IMR-90 (cell line): ENCODE measurements around the gene RPN1. TPM values are rescaled to one million over a fixed set of nuclear protein-coding genes. Genes with fewer than 3 reads are reported as not detected.
A peak's percentile ranks its signal among the peaks of the same experiment; 100 is the strongest.

Source experiments
- ATAC-seq: fragments of 200-7000 bp; cut with Tn5 transposase; 2 replicates; pipeline ENCODE4 v1.9.1; 2020; ENCODE audit warnings: low read depth, mild to moderate bottlenecking, moderate library complexity
- BruUV-seq: library from RNA; stranded (reverse); fragments of 400-500 nt; replicated peaks from 2 replicates; lab custom pipeline; 2021; lab: Mats Ljungman, UMichigan
- CTCF ChIA-PET: fragments of 300-600 bp; formaldehyde crosslinking; extraction: SDS; loops from one replicate; lab custom pipeline; 2021; ENCODE audit warnings: antibody characterized with exemption; lab: Yijun Ruan, JAX
- POLR2A ChIA-PET: fragments of 300-600 bp; sonication (Branson Sonifier 250); formaldehyde crosslinking; loops from one replicate; lab custom pipeline; 2022; ENCODE audit warnings: antibody characterized with exemption; ENCODE audit not compliant: unreplicated experiment; lab: Charles Lee
- DNase-seq: peaks from one replicate; pipeline ENCODE4 v3.0.0; 2013
- H2AFZ ChIP-seq: replicated peaks from 2 replicates; pipeline ENCODE3; 2013; ENCODE audit warnings: low read length, mild to moderate bottlenecking; ENCODE audit not compliant: poor library complexity
- H2AK5ac ChIP-seq: 2 replicates; pipeline ENCODE4 v1.6.1; 2013; ENCODE audit warnings: low read depth, low read length, inconsistent platforms
- H2AK9ac ChIP-seq: replicated peaks from 2 replicates; pipeline ENCODE3; 2013; ENCODE audit warnings: mild to moderate bottlenecking, low read depth, low read length, moderate library complexity; ENCODE audit not compliant: poor library complexity
- H2BK120ac ChIP-seq: 2 replicates; pipeline ENCODE4 v1.6.1; 2013; ENCODE audit warnings: low read depth, low read length, inconsistent platforms
- H2BK15ac ChIP-seq: 3 replicates; pipeline ENCODE4 v1.6.1; 2013; ENCODE audit warnings: low read depth, low read length, inconsistent platforms
- H2BK20ac ChIP-seq: 2 replicates; pipeline ENCODE4 v1.6.1; 2013; ENCODE audit warnings: low read depth, mild to moderate bottlenecking, inconsistent platforms, low read length, moderate library complexity
- H2BK5ac ChIP-seq: 2 replicates; pipeline ENCODE4 v1.6.1; 2013; ENCODE audit warnings: mild to moderate bottlenecking, low read depth, low read length, inconsistent platforms; ENCODE audit not compliant: poor library complexity, severe bottlenecking
- H3K14ac ChIP-seq: replicated peaks from 2 replicates; pipeline ENCODE4 v1.6.1; 2013; ENCODE audit warnings: low read depth, low read length, inconsistent platforms
- H3K18ac ChIP-seq: 2 replicates; pipeline ENCODE4 v1.6.1; 2013; ENCODE audit warnings: low read depth, low read length, control low read depth
- H3K23ac ChIP-seq: 2 replicates; pipeline ENCODE4 v1.6.1; 2013; ENCODE audit warnings: low read depth, low read length, inconsistent platforms
- H3K27ac ChIP-seq: 2 replicates; pipeline ENCODE4 v1.5.1; 2013; ENCODE audit warnings: mild to moderate bottlenecking, control low read depth, low read length; ENCODE audit not compliant: insufficient read depth
- H3K27me3 ChIP-seq: 2 replicates; pipeline ENCODE4 v1.6.1; 2013; ENCODE audit warnings: low read length; ENCODE audit not compliant: control insufficient read depth, insufficient read depth
- H3K36me3 ChIP-seq: 2 replicates; pipeline ENCODE4 v1.6.1; 2013; ENCODE audit warnings: low read length, mixed read lengths; ENCODE audit not compliant: control insufficient read depth, insufficient read depth
- H3K4ac ChIP-seq: 2 replicates; pipeline ENCODE4 v1.6.1; 2013; ENCODE audit warnings: low read depth, low read length, inconsistent platforms
- H3K4me1 ChIP-seq: 2 replicates; pipeline ENCODE4 v1.6.1; 2013; ENCODE audit warnings: low read length, mixed read lengths; ENCODE audit not compliant: control insufficient read depth, insufficient read depth
- H3K4me2 ChIP-seq: 2 replicates; pipeline ENCODE4 v1.6.1; 2013; ENCODE audit warnings: low read depth, mild to moderate bottlenecking, control low read depth, low read length, moderate library complexity
- H3K4me3 ChIP-seq: 2 replicates; pipeline ENCODE4 v1.5.1; 2013; ENCODE audit warnings: low read depth, mild to moderate bottlenecking, control low read depth, low read length, moderate library complexity; ENCODE audit not compliant: insufficient read depth
- H3K56ac ChIP-seq: 2 replicates; pipeline ENCODE4 v1.6.1; 2013; ENCODE audit warnings: low read length, inconsistent platforms; ENCODE audit not compliant: insufficient read depth; ENCODE audit errors: extremely low read depth
- H3K79me1 ChIP-seq, 2 experiments: 2 replicates each; pipeline ENCODE4 v1.6.1; 2013; ENCODE audit warnings: low read length in 2 of 2, inconsistent platforms in 1 of 2, low read depth in 1 of 2
- H3K9ac ChIP-seq: 2 replicates; pipeline ENCODE4 v1.6.1; 2013; ENCODE audit warnings: low read depth, low read length, control low read depth
- H3K9me1 ChIP-seq: 2 replicates; pipeline ENCODE4 v1.6.1; 2013; ENCODE audit warnings: low read length, inconsistent platforms; ENCODE audit not compliant: insufficient read depth
- H3K9me3 ChIP-seq: 2 replicates; pipeline ENCODE4 v1.6.1; 2013; ENCODE audit warnings: low read length; ENCODE audit not compliant: control insufficient read depth, insufficient read depth
- H4K20me1 ChIP-seq: 2 replicates; pipeline ENCODE4 v1.6.1; 2013; ENCODE audit warnings: low read length, inconsistent platforms; ENCODE audit not compliant: insufficient read depth
- H4K5ac ChIP-seq: 2 replicates; pipeline ENCODE4 v1.6.1; 2013; ENCODE audit warnings: mild to moderate bottlenecking, low read depth, low read length, control low read depth
- H4K8ac ChIP-seq, 2 experiments: 2 replicates each; pipeline ENCODE4 v1.6.1; 2013; ENCODE audit warnings: low read depth in 2 of 2, low read length in 2 of 2, control low read depth in 1 of 2, inconsistent platforms in 1 of 2
- H4K91ac ChIP-seq: 2 replicates; pipeline ENCODE4 v1.6.1; 2013; ENCODE audit warnings: low read depth, low read length, inconsistent platforms; ENCODE audit not compliant: insufficient read depth
- BHLHE40 ChIP-seq: fragments of 150-350 bp; IDR thresholded peaks from 2 replicates; pipeline ENCODE4 v1.6.1; 2016; ENCODE audit warnings: mild to moderate bottlenecking, low read depth, low read length
- CEBPB ChIP-seq: IDR thresholded peaks from 2 replicates; pipeline ENCODE4 v1.6.1; 2012; ENCODE audit warnings: low read depth, low read length, improper control_type of control experiment
- CHD1 ChIP-seq: IDR thresholded peaks from 2 replicates; pipeline ENCODE4 v1.6.1; 2012; ENCODE audit warnings: low read depth, low read length, improper control_type of control experiment
- FOS ChIP-seq: fragments of 150-350 bp; IDR thresholded peaks from 2 replicates; pipeline ENCODE4 v1.6.1; 2016; ENCODE audit warnings: low read depth, low read length
- MAFK ChIP-seq: IDR thresholded peaks from 2 replicates; pipeline ENCODE4 v1.6.1; 2012; ENCODE audit warnings: low read depth, low read length, improper control_type of control experiment
- MXI1 ChIP-seq: IDR thresholded peaks from 2 replicates; pipeline ENCODE4 v1.6.1; 2012; ENCODE audit warnings: low read depth, mild to moderate bottlenecking, low read length, moderate library complexity, borderline replicate concordance
- POLR2A ChIP-seq: IDR thresholded peaks from 2 replicates; pipeline ENCODE4 v1.6.1; 2012; ENCODE audit warnings: mild to moderate bottlenecking, low read depth, low read length
- RAD21 ChIP-seq: IDR thresholded peaks from 2 replicates; pipeline ENCODE4 v1.6.1; 2012; ENCODE audit warnings: low read length, improper control_type of control experiment
- RCOR1 ChIP-seq: IDR thresholded peaks from 2 replicates; pipeline ENCODE4 v1.6.1; 2012; ENCODE audit warnings: mild to moderate bottlenecking, low read length, improper control_type of control experiment; ENCODE audit not compliant: insufficient replicate concordance
- RFX5 ChIP-seq: IDR thresholded peaks from 2 replicates; pipeline ENCODE4 v1.8.0; 2012; ENCODE audit warnings: low read depth, mild to moderate bottlenecking, low read length, moderate library complexity
- SMC3 ChIP-seq: fragments of 150-350 bp; IDR thresholded peaks from 2 replicates; pipeline ENCODE4 v1.6.1; 2016; ENCODE audit warnings: low read depth, mild to moderate bottlenecking, antibody characterized with exemption, low read length, moderate library complexity
- USF2 ChIP-seq: fragments of 150-350 bp; IDR thresholded peaks from 2 replicates; pipeline ENCODE4 v1.6.1; 2017; ENCODE audit warnings: mild to moderate bottlenecking, antibody characterized with exemption, low read length, low read depth
- WGBS, 2 experiments: methylation state at CpG; one replicate each; pipeline versions ENCODE4 v1.1.5 to v1.1.7; 2013; ENCODE audit warnings: missing lambda C conversion rate in 2 of 2; ENCODE audit not compliant: insufficient read length in 1 of 2; ENCODE audit errors: extremely low coverage in 2 of 2; 5-methylcytosine and 5-hydroxymethylcytosine counted together
- dilution Hi-C: fragments of 300-500 bp; cut with HindIII; formaldehyde crosslinking; loops from one replicate; pipeline ENCODE4 v1.14.3; 2018; ENCODE audit warnings: low sequenced_read_pairs; ENCODE audit not compliant: unreplicated experiment
- in situ Hi-C: fragments of 300-500 bp; cut with MboI; formaldehyde crosslinking; loops from 3 replicates; pipeline ENCODE4 v1.14.3; 2019; ENCODE audit warnings: low sequenced_read_pairs, inconsistent platforms, mixed read lengths
- intact Hi-C: fragments of 100-400 bp; cut with micrococcal nuclease; formaldehyde crosslinking; loops from 2 replicates; pipeline ENCODE4 v1.10.0; 2022
- polyA plus RNA-seq, 3 experiments: library from polyadenylated mRNA; depleted of rRNA; stranded (reverse); fragments of >200 nt; gene quantifications; 2 replicates each; pipeline ENCODE4 v1.2.3, GENCODE V29; 2012; ENCODE audit warnings: low replicate concordance in 1 of 3
- total RNA-seq: library from RNA; depleted of rRNA; stranded (reverse); fragments of >200 nt; gene quantifications from 2 replicates; pipeline ENCODE4 v1.2.3, GENCODE V29; 2012
- TF ChIP-seq, protein P1 (sequence below): fragments of 150-350 bp; IDR thresholded peaks from 2 replicates; pipeline ENCODE4 v1.6.1; 2016; ENCODE audit warnings: low read depth, mild to moderate bottlenecking, low read length, moderate library complexity, borderline replicate concordance

Gene RPN1
- total and polyA plus RNA-seq, 2 of the 4 experiments (the other 2 are of a cell fraction): 252 to 736 TPM

GRCh38 chr3:128680603-128681368 lies 30.2 kb upstream of the RPN1 start:
- peak overlapping the region; percentile 96 for H3K18ac ChIP-seq
- dilution Hi-C loops: no loop called here
- peak overlapping the region; percentile 95 for H2AK9ac ChIP-seq
- peak overlapping the region; percentile 98 for H2BK5ac ChIP-seq
- peaks cover 0 to 14% of the 10 kb centered on the region in 2 experiments; a peak in 2 of 4 replicates for H3K79me1 ChIP-seq
- H2AK5ac ChIP-seq: peak overlapping the region; percentile 92
- H3K36me3 ChIP-seq: no peaks in the 10 kb centered on the region
- peak overlapping the region; percentile 96 for H3K27ac ChIP-seq
- intact Hi-C loops: loop anchor here (1.0 to 2.0 kb wide), 5 partner anchors 30 to 198 kb away; partner anchors contain the start of genes ACAD9, RAB7A and RPN1
- H3K14ac ChIP-seq: peak overlapping the region; percentile 99
- H3K4ac ChIP-seq: peak overlapping the region; percentile 99
- peak overlapping the region; percentile 88 for H3K4me2 ChIP-seq
- in situ Hi-C loops: no loop called here
- peak overlapping the region; percentile 60 for H3K4me3 ChIP-seq
- no peaks in the 10 kb centered on the region; the same call in 1 of the 2 replicates for H3K9me1 ChIP-seq
- peak overlapping the region; percentile 98 for H2BK15ac ChIP-seq
- no peaks in the 10 kb centered on the region for H3K4me1 ChIP-seq
- H4K20me1 ChIP-seq: no peaks in the 10 kb centered on the region
- BruUV-seq: TSS peak; percentile 56
- POLR2A ChIA-PET: interaction anchor here (0.6 kb wide), 3 partner anchors 9 to 66 kb away, joined by 3 to 4 read pairs (median 3); no protein-coding TSS in a partner anchor
- H2BK120ac ChIP-seq: peak overlapping the region; percentile 97
- peak overlapping the region; percentile 97 for H3K9ac ChIP-seq
- DNase-seq (peak; percentile 97), ATAC-seq (peak; percentile 99)
- peak overlapping the region; percentile 97 for H4K5ac ChIP-seq
- H2BK20ac ChIP-seq: peak overlapping the region; percentile 87
- CTCF ChIA-PET: interaction anchor here (0.6 to 2.8 kb wide), 25 partner anchors 10 to 289 kb away, joined by 3 to 36 read pairs (median 4); no protein-coding TSS in a partner anchor
- peak overlapping the region; percentile 85 to 99 for H4K8ac ChIP-seq
- H3K23ac ChIP-seq: peak overlapping the region; percentile 99
- no peaks in the 10 kb centered on the region for H3K27me3 ChIP-seq
- peak overlapping the region; percentile 100 for H4K91ac ChIP-seq
- H2AFZ ChIP-seq: peak overlapping the region; percentile 98
- H3K56ac ChIP-seq: peak overlapping the region; percentile 98
- 0% methylated on average over 17 of the region's 67 CpGs; no CpG with 5 or more reads in 1 of the 2 experiments for WGBS, 2 experiments
- H3K9me3 ChIP-seq: no peaks in the 10 kb centered on the region
- TF ChIP-seq RAD21 (peak; percentile 81), USF2 (peak; percentile 21; the same call in 1 of the 2 replicates), MXI1 (no peak; the same call in 1 of the 2 replicates), RCOR1 (no peak), BHLHE40 (no peak), FOS (0 out of 2 replicates have a peak, but pooled peaks have one; percentile 15), POLR2A (peak; percentile 82; the same call in 1 of the 2 replicates), SMC3 (peak; percentile 84), RFX5 (peak; percentile 66; the same call in 1 of the 2 replicates), CHD1 (peak; percentile 60; the same call in 1 of the 2 replicates), MAFK (no peak), CEBPB (no peak)
- TF ChIP-seq, protein P1, sequence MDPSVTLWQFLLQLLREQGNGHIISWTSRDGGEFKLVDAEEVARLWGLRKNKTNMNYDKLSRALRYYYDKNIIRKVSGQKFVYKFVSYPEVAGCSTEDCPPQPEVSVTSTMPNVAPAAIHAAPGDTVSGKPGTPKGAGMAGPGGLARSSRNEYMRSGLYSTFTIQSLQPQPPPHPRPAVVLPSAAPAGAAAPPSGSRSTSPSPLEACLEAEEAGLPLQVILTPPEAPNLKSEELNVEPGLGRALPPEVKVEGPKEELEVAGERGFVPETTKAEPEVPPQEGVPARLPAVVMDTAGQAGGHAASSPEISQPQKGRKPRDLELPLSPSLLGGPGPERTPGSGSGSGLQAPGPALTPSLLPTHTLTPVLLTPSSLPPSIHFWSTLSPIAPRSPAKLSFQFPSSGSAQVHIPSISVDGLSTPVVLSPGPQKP: no peak
